CD14-positive monocyte (primary cell): ENCODE data around the gene GBX1. TPM values are rescaled to one million over a fixed set of nuclear protein-coding genes. Genes with fewer than 3 reads are reported as not detected.

Experiments
- DNase-seq, 3 donors: peaks; one replicate each; pipeline ENCODE4 v3.0.0-alpha.2; 2011 to 2022
- H2AFZ ChIP-seq: 2 replicates; pipeline ENCODE4 v1.6.0; 2012; ENCODE audit warnings: mild to moderate bottlenecking, low read depth, low read length, inconsistent platforms; ENCODE audit not compliant: insufficient read depth, poor library complexity, severe bottlenecking
- H3K27ac ChIP-seq, 2 donors: 1 replicate in 1 of 2; 2 replicates in 1 of 2; pipeline ENCODE4 v1.5.1; 2012 to 2013; ENCODE audit warnings: low read length in 2 of 2, control low read depth in 1 of 2, inconsistent platforms in 1 of 2, low read depth in 1 of 2, mild to moderate bottlenecking in 1 of 2
- H3K27me3 ChIP-seq, 2 donors: one replicate each; pipeline versions ENCODE4 v1.6.0 to v1.6.1; 2011 to 2013; ENCODE audit warnings: low read length in 2 of 2; ENCODE audit not compliant: control insufficient read depth in 2 of 2, insufficient read depth in 2 of 2
- H3K36me3 ChIP-seq, 2 donors: replicated peaks in 1 of 2; 1 replicate in 1 of 2; 2 replicates in 1 of 2; pipeline versions ENCODE4 v1.5.1 to v1.6.1; 2012 to 2013; ENCODE audit warnings: low read length in 2 of 2, control low read depth in 1 of 2, inconsistent platforms in 1 of 2, mild to moderate bottlenecking in 1 of 2; ENCODE audit not compliant: insufficient read depth in 2 of 2, control insufficient read depth in 1 of 2
- H3K4me1 ChIP-seq, 2 donors: 1 replicate in 1 of 2; 2 replicates in 1 of 2; pipeline versions ENCODE4 v1.5.1 to v1.6.1; 2012 to 2013; ENCODE audit warnings: low read length in 2 of 2, control low read depth in 1 of 2, inconsistent platforms in 1 of 2, mild to moderate bottlenecking in 1 of 2, moderate library complexity in 1 of 2; ENCODE audit not compliant: insufficient read depth in 2 of 2, control insufficient read depth in 1 of 2
- H3K4me2 ChIP-seq: replicated peaks from 2 replicates; pipeline ENCODE3; 2012; ENCODE audit warnings: low read length, moderate library complexity, mild to moderate bottlenecking; ENCODE audit not compliant: poor library complexity, severe bottlenecking; ENCODE audit errors: extremely low read depth
- H3K4me3 ChIP-seq, 3 experiments: fragments of 200-600 bp in 1 of 3; sonication (generic) in 1 of 3; replicated peaks in 1 of 3; 1 replicate in 2 of 3; 2 replicates in 1 of 3; pipeline ENCODE4 v1.5.1; 2011 to 2013; ENCODE audit warnings: low read length in 3 of 3, mild to moderate bottlenecking in 3 of 3, control low read depth in 2 of 3, low read depth in 2 of 3, inconsistent platforms in 1 of 3, moderate library complexity in 1 of 3
- H3K79me2 ChIP-seq: 2 replicates; pipeline ENCODE4 v1.6.0; 2012; ENCODE audit warnings: mild to moderate bottlenecking, control low read depth, inconsistent platforms, low read length, moderate library complexity; ENCODE audit not compliant: insufficient read depth
- H3K9ac ChIP-seq: 2 replicates; pipeline ENCODE4 v1.6.0; 2017; ENCODE audit warnings: low read length, mild to moderate bottlenecking; ENCODE audit not compliant: insufficient read depth, poor library complexity, severe bottlenecking
- H3K9me3 ChIP-seq, 2 donors: replicated peaks in 1 of 2; 1 replicate in 1 of 2; 2 replicates in 1 of 2; pipeline versions ENCODE4 v1.5.1 to v1.6.1; 2012 to 2013; ENCODE audit warnings: low read length in 2 of 2, control low read depth in 1 of 2; ENCODE audit not compliant: control insufficient read depth in 1 of 2, insufficient read depth in 1 of 2
- H4K20me1 ChIP-seq: 2 replicates; pipeline ENCODE4 v1.6.0; 2012; ENCODE audit warnings: mild to moderate bottlenecking, low read length, control low read depth, moderate library complexity; ENCODE audit not compliant: insufficient read depth
- H3K27ac Mint-ChIP-seq, 7 donors: one replicate each; pipeline ENCODE4 v1.8.0; 2020; ENCODE audit warnings: mild to moderate bottlenecking in 7 of 7, mixed read lengths in 7 of 7, moderate library complexity in 6 of 7, inconsistent platforms in 2 of 7
- H3K27me3 Mint-ChIP-seq, 3 donors: one replicate each; pipeline ENCODE4 v1.8.0; 2021 to 2022; ENCODE audit warnings: low read depth in 3 of 3, mild to moderate bottlenecking in 3 of 3, mixed read lengths in 3 of 3, moderate library complexity in 3 of 3, inconsistent platforms in 1 of 3
- H3K36me3 Mint-ChIP-seq, 2 donors: one replicate each; pipeline ENCODE4 v1.8.0; 2020; ENCODE audit warnings: mixed read lengths in 2 of 2, inconsistent platforms in 1 of 2, mild to moderate bottlenecking in 1 of 2
- H3K4me1 Mint-ChIP-seq: one replicate; pipeline ENCODE4 v1.8.0; 2020; ENCODE audit warnings: mild to moderate bottlenecking, mixed read lengths
- H3K4me3 Mint-ChIP-seq, 2 donors: one replicate each; pipeline ENCODE4 v1.8.0; 2020; ENCODE audit warnings: mild to moderate bottlenecking in 2 of 2, mixed read lengths in 2 of 2, moderate library complexity in 1 of 2
- H3K9me3 Mint-ChIP-seq, 7 donors: one replicate each; pipeline ENCODE4 v1.8.0; 2020 to 2022; ENCODE audit warnings: mixed read lengths in 7 of 7, mild to moderate bottlenecking in 6 of 7, moderate library complexity in 6 of 7, inconsistent platforms in 2 of 7
- WGBS: methylation state at CpG from one replicate; pipeline ENCODE4 v1.1.5; 2013; ENCODE audit warnings: missing lambda C conversion rate; ENCODE audit not compliant: insufficient coverage; 5-methylcytosine and 5-hydroxymethylcytosine counted together
- intact Hi-C, 2 donors: fragments of 100-400 bp; cut with micrococcal nuclease; formaldehyde crosslinking; loops; one replicate each; pipeline versions ENCODE4 v1.15.0 to v1.15.1; 2023
- polyA plus RNA-seq, 3 donors: library from polyadenylated mRNA; depleted of rRNA in 1 of 3; unstranded in 2 of 3; stranded (reverse) in 1 of 3; fragments of 300-500 nt in 2 of 3; fragments of >200 nt in 1 of 3; fragmentation: Illumina TruSeq in 2 of 3; gene quantifications; 1 replicate in 2 of 3; 2 replicates in 1 of 3; pipeline ENCODE4 v1.2.3, GENCODE V29; 2012 to 2021
- TF ChIP-seq, protein P1 (sequence below): fragments of 200-600 bp; IDR thresholded peaks from one replicate; pipeline ENCODE4 v1.8.0; 2022; ENCODE audit warnings: antibody characterized with exemption, mild to moderate bottlenecking

GBX1 gene
- polyA plus RNA-seq, 3 donors: not detected

DNA sequence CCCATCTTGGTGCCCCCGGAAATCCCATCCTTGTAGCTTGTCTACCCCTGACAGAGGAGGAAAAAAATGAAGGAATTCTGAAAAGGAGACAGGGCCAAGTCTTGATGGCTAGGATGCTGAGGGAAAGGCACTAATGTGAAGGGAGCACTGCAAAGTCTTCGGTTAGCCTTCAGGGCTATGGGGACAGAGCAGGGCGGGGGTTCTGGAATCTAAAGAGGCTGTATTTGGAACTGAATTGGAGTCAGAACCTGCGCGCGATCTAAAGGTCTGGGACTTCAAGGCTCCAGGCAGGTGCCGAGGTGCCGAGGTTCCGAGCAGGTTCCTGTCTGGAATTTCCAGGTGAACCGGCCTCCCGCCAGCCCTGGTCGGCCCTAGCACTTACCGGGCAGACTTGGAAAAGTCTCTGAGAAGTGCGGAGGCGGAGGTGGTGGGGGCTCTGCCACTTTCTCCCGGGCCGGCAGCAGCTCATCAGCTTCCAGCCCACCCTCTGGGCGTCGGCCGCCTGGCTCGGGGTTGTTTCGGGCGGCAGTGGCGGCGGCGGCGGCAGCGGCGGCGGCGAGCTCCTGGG is 781 bp downstream of the GBX1 start:
- Histone ChIP-seq H3K4me2 (peak overlapping the region; percentile 81), H3K36me3 (no peaks in the 10 kb centered on the region), H4K20me1 (no peaks in the 10 kb centered on the region), H3K9ac (no peak overlapping the region), H3K27ac (no peak overlapping the region), H3K79me2 (no peaks in the 10 kb centered on the region), H3K9me3 (peaks cover 0 to 16% of the 10 kb centered on the region in 2 donors), H2AFZ (peak overlapping the region; percentile 56), H3K4me1 (peaks cover 7 to 21% of the 10 kb centered on the region in 2 donors), H3K27me3 (peaks cover 56 to 77% of the 10 kb centered on the region in 2 donors), H3K4me3 (peak overlapping the region in 1 of 3 experiments; percentile 68)
- H3K9me3 Mint-ChIP-seq: peaks cover 0 to 15% (median 4%) of the 10 kb centered on the region in 7 donors
- peaks cover 31 to 41% (median 34%) of the 10 kb centered on the region in 3 donors for H3K27me3 Mint-ChIP-seq
- TF ChIP-seq, protein P1, sequence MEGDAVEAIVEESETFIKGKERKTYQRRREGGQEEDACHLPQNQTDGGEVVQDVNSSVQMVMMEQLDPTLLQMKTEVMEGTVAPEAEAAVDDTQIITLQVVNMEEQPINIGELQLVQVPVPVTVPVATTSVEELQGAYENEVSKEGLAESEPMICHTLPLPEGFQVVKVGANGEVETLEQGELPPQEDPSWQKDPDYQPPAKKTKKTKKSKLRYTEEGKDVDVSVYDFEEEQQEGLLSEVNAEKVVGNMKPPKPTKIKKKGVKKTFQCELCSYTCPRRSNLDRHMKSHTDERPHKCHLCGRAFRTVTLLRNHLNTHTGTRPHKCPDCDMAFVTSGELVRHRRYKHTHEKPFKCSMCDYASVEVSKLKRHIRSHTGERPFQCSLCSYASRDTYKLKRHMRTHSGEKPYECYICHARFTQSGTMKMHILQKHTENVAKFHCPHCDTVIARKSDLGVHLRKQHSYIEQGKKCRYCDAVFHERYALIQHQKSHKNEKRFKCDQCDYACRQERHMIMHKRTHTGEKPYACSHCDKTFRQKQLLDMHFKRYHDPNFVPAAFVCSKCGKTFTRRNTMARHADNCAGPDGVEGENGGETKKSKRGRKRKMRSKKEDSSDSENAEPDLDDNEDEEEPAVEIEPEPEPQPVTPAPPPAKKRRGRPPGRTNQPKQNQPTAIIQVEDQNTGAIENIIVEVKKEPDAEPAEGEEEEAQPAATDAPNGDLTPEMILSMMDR: no peak
- H3K36me3 Mint-ChIP-seq: peaks cover 3 to 7% of the 10 kb centered on the region in 2 donors
- H3K4me1 Mint-ChIP-seq: peaks cover 10% of the 10 kb centered on the region
- peak overlapping the region; percentile 65 to 85 for H3K4me3 Mint-ChIP-seq
- DNase-seq: no peak
- no peak overlapping the region for H3K27ac Mint-ChIP-seq
- intact Hi-C loops: loop anchor here in 1 of 2 donors (10.0 kb wide), 1 partner anchor 138 kb away; no protein-coding TSS in a partner anchor
- 10% methylated on average over 30 of the region's 31 CpGs for WGBS

DNA sequence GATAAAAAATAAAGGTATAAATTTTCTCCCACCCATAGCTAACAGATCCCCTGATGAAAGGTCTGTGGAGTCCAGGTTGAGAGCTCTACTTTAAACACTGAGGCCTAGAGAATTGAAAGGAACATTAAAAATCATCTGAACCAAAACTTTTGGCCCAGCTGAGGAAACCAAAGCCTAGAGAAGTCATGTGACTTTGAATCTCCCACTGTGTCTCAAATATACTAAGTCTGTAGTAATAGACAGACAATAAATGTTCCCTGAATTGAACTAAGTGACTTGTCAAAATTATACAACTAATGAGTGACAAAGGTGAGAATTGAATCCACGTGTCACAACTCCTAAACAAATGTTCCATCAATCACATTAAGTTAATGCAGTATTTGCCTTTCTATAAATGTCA is 5.7 kb downstream of the GBX1 start:
- Mint-ChIP-seq H3K9me3 (peaks cover 0 to 8% (median 4%) of the 10 kb centered on the region in 7 donors), H3K27ac (no peak overlapping the region), H3K36me3 (peaks cover 0 to 5% of the 10 kb centered on the region in 2 donors), H3K27me3 (peaks cover 2 to 15% (median 15%) of the 10 kb centered on the region in 3 donors), H3K4me1 (peaks cover 5% of the 10 kb centered on the region), H3K4me3 (no peak overlapping the region)
- no peak overlapping the region for H2AFZ ChIP-seq
- WGBS: no CpG with 5 or more reads among the region's 1 CpG
- peaks cover 39 to 58% of the 10 kb centered on the region in 2 donors for H3K27me3 ChIP-seq
- no peaks in the 10 kb centered on the region for H3K36me3 ChIP-seq
- peaks cover 3 to 4% of the 10 kb centered on the region in 2 donors for H3K4me1 ChIP-seq
- TF ChIP-seq, protein P1: no peak
- no peak overlapping the region for H3K4me2 ChIP-seq
- H3K9ac ChIP-seq: no peak overlapping the region
- no peak for DNase-seq
- H3K27ac ChIP-seq: no peak overlapping the region
- H3K4me3 ChIP-seq: no peak overlapping the region
- no peaks in the 10 kb centered on the region for H3K79me2 ChIP-seq
- intact Hi-C loops: loop anchor here in 1 of 2 donors (10.0 kb wide), 1 partner anchor 143 kb away; no protein-coding TSS in a partner anchor
- peaks cover 0 to 8% of the 10 kb centered on the region in 2 donors for H3K9me3 ChIP-seq
- H4K20me1 ChIP-seq: no peaks in the 10 kb centered on the region
